ENCODE measurements around the gene PAN2. TPM values are rescaled to one million over a fixed set of nuclear protein-coding genes. Genes with fewer than 3 reads are reported as not detected.
A peak's percentile ranks its signal among the peaks of the same experiment; 100 is the strongest.

The PAN2 gene
- total RNA-seq, 1 experiment from 2014 or later: 53.5 TPM

DNA sequence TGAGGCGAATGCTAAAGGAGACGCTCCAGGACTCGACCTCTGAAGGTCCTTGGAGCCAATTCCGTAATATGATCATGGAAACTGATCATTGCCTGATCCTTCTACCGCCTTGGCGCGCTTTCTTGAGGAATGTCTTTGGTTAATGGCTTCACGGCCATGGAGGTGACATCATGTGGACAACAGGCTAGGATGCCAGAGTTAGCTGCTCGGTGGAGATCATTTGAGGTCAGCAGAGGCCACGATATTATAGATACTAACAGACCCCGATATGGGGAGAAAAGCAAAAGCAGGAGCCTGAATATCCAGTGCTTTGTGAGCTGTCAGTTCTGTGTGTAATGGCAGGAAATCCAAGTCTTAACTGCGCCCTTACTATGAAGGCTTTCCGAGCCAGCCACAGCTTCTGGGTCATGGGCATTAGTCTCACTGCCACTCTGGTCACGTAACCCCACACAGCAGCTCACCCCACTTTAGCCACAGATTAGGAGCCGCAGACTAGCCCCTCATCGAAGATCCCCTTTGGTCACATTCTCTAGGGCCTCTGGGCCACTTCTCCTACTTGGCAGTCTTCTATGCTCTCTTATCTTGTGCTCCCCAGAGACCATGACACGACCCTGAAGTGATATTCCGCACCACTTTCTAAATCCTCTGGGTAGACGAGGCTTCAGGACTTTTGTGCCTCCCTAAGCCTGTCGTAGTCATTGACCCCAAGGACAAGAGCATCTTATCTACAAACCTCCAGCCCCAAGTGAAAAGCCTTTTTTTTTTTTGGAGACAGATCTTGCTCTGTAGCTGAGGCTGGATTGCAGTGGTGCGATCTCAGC lies 32.9 kb downstream of the PAN2 start:
- intact Hi-C loops (cut with micrococcal nuclease; ENCODE audit: unreplicated experiment): loop anchor here (1.0 to 2.0 kb wide), 2 partner anchors 33 to 182 kb away; partner anchors contain the start of gene ZC3H10
- peaks cover 29% of the 10 kb centered on the region for H3K4me1 Mint-ChIP-seq (ENCODE audit: low read depth, unreplicated experiment)
- no peaks in the 10 kb centered on the region for H3K9me3 Mint-ChIP-seq (ENCODE audit: low read depth, unreplicated experiment)
- no peak for DNase-seq
- peak overlapping the region; percentile 92 for H3K27ac Mint-ChIP-seq (ENCODE audit: unreplicated experiment)
- H3K36me3 Mint-ChIP-seq (ENCODE audit: insufficient read depth, unreplicated experiment): peaks cover 64% of the 10 kb centered on the region
- H3K27me3 Mint-ChIP-seq (ENCODE audit: unreplicated experiment): no peaks in the 10 kb centered on the region
- CTCF ChIA-PET: interaction anchor here (0.5 to 0.6 kb wide), 2 partner anchors 23 to 143 kb away, joined by 4 read pairs; no protein-coding TSS in a partner anchor
- TF ChIP-seq, protein P1, sequence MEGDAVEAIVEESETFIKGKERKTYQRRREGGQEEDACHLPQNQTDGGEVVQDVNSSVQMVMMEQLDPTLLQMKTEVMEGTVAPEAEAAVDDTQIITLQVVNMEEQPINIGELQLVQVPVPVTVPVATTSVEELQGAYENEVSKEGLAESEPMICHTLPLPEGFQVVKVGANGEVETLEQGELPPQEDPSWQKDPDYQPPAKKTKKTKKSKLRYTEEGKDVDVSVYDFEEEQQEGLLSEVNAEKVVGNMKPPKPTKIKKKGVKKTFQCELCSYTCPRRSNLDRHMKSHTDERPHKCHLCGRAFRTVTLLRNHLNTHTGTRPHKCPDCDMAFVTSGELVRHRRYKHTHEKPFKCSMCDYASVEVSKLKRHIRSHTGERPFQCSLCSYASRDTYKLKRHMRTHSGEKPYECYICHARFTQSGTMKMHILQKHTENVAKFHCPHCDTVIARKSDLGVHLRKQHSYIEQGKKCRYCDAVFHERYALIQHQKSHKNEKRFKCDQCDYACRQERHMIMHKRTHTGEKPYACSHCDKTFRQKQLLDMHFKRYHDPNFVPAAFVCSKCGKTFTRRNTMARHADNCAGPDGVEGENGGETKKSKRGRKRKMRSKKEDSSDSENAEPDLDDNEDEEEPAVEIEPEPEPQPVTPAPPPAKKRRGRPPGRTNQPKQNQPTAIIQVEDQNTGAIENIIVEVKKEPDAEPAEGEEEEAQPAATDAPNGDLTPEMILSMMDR (IDR thresholded peaks at IDR 0.05; ENCODE audit: unreplicated experiment): no peak
- BruUV-seq (replicated peaks): TSS peak; percentile 67
- peak overlapping the region; percentile 96 for H3K4me3 Mint-ChIP-seq (ENCODE audit: low read depth, unreplicated experiment)

DNA sequence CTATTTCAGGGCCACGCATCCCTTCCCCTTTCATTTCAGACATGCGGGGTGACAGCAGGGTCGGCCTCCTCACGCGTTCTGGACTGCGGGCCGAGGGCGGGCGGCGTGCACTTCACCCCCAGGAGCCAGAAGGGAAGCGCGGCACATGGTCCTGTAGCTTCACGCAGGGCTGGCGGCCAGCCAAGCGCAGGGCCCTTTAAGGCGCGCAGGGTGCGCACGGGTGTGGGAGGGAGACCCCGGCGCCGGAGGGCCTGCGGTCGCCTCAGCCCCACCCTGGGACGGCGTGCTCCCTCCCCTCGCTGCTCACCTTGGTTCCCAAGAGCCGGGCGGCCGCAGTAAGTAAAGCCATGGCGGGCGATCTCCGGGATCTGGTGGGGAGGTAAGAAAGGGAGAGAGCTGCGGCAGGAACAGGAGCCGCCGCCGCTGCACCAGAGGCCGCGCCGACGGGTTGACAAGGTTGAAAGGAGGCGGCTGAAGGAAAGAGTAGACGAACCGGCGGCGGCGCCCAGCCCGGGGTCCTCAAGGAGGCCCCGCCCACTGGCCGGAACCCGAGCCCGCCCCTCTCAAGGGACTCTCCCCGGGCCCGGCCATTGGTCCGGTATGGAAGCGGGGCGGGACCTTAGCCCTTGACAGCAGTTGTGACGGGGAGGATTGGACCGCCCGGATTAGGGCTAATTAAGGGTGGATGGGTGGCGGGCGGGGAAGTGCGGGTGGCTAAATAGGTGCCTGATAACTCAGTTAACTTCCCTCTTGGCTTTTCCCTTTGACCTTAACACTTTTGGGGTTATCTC lies 33.8 kb downstream of the PAN2 start, which contains the start of gene CS:
Gene CS (minus strand): TSS at position 478 of the 791 bp plus-strand sequence. CDS start 129 bp downstream, at position 349.
- Mint-ChIP-seq H3K9me3 (ENCODE audit: low read depth, unreplicated experiment) (no peaks in the 10 kb centered on the region), H3K27me3 (ENCODE audit: unreplicated experiment) (no peaks in the 10 kb centered on the region), H3K27ac (ENCODE audit: unreplicated experiment) (peak within 1 kb of the TSS; percentile 92), H3K4me1 (ENCODE audit: low read depth, unreplicated experiment) (peaks cover 29% of the 10 kb centered on the region), H3K36me3 (ENCODE audit: insufficient read depth, unreplicated experiment) (peaks cover 56% of the 10 kb centered on the region), H3K4me3 (ENCODE audit: low read depth, unreplicated experiment) (peak within 1 kb of the TSS; percentile 96)
- intact Hi-C loops (cut with micrococcal nuclease; ENCODE audit: unreplicated experiment): loop anchor here (1.0 to 2.0 kb wide), 2 partner anchors 34 to 181 kb away; partner anchors contain the start of gene ZC3H10
- no TSS peak for BruUV-seq (replicated peaks)
- DNase-seq: peak; percentile 99
- CTCF ChIA-PET: interaction anchor here (0.5 kb wide), 3 partner anchors 22 to 78 kb away, joined by 3 to 4 read pairs (median 3); no protein-coding TSS in a partner anchor
- TF ChIP-seq, protein P1 (IDR thresholded peaks at IDR 0.05; ENCODE audit: unreplicated experiment): no peak

DNA sequence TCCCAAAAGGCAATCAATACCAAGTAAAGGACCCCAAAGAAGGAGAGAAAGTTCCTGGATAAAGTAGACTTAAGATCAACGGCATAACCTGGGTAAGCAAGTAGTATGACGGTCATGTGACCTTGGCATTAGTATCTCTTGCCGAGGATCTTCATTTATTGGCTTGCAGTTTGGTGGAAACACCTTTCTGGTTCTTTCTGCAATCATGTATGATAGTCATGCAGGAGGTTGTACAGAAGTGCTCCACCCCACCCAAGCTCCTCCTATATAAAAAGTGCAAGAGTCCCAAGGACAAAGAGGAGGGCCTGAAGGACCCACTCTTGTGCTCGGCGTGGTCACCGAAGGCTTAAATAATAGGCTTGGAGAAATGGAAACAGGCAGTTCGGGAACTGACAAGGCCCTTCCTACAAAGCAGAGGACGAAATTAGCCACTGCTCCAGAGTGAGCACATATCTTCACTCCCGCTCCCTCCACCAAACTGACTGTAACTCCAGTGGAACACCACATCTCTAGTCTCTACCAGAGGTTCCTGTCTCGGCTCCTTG lies 34.4 kb downstream of the PAN2 start:
- intact Hi-C loops (cut with micrococcal nuclease; ENCODE audit: unreplicated experiment): no loop called here
- DNase-seq: peak; percentile 11
- Mint-ChIP-seq H3K4me1 (ENCODE audit: low read depth, unreplicated experiment) (peaks cover 29% of the 10 kb centered on the region), H3K36me3 (ENCODE audit: insufficient read depth, unreplicated experiment) (peaks cover 50% of the 10 kb centered on the region), H3K4me3 (ENCODE audit: low read depth, unreplicated experiment) (peak overlapping the region; percentile 96), H3K27ac (ENCODE audit: unreplicated experiment) (peak overlapping the region; percentile 92), H3K27me3 (ENCODE audit: unreplicated experiment) (no peaks in the 10 kb centered on the region), H3K9me3 (ENCODE audit: low read depth, unreplicated experiment) (no peaks in the 10 kb centered on the region)
- TSS peak; percentile 50 for BruUV-seq (replicated peaks)
- TF ChIP-seq, protein P1 (IDR thresholded peaks at IDR 0.05; ENCODE audit: unreplicated experiment): no peak
- CTCF ChIA-PET: interaction anchor here (0.6 kb wide), 1 partner anchor 30 kb away, joined by 3 read pairs; no protein-coding TSS in a partner anchor

DNA sequence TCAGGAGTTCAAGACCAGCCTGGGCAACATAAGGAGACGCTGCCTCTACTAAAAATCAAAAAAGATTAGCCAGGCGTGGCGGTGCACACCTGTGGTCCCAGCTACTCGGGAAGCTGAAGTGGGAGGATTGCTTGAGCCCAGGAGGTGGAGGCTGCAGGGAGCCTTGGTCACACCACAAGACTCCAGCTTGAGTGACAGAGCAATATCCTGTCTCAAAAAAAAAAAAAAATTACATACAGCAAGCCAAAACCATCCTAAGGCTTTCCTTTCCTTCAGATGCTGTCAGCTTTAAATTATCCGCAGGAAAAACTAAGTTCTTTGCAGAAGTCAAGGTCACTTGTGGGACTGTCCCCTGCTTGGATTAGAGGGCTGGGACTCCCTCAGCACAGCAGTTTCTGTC lies 35.0 kb downstream of the PAN2 start:
- H3K4me3 Mint-ChIP-seq (ENCODE audit: low read depth, unreplicated experiment): peak overlapping the region; percentile 96
- H3K36me3 Mint-ChIP-seq (ENCODE audit: insufficient read depth, unreplicated experiment): peaks cover 48% of the 10 kb centered on the region
- H3K27me3 Mint-ChIP-seq (ENCODE audit: unreplicated experiment): no peaks in the 10 kb centered on the region
- H3K27ac Mint-ChIP-seq (ENCODE audit: unreplicated experiment): peak overlapping the region; percentile 92
- TF ChIP-seq, protein P1 (IDR thresholded peaks at IDR 0.05; ENCODE audit: unreplicated experiment): no peak
- CTCF ChIA-PET: interaction anchor here (0.6 kb wide), 1 partner anchor 31 kb away, joined by 3 read pairs; no protein-coding TSS in a partner anchor
- H3K9me3 Mint-ChIP-seq (ENCODE audit: low read depth, unreplicated experiment): no peaks in the 10 kb centered on the region
- no TSS peak for BruUV-seq (replicated peaks)
- intact Hi-C loops (cut with micrococcal nuclease; ENCODE audit: unreplicated experiment): no loop called here
- DNase-seq: no peak
- peaks cover 29% of the 10 kb centered on the region for H3K4me1 Mint-ChIP-seq (ENCODE audit: low read depth, unreplicated experiment)
